Measurements from ENCODE around the gene CAPN10. TPM values are rescaled to one million over a fixed set of nuclear protein-coding genes. Genes with fewer than 3 reads are reported as not detected.
"Not testable (repeated sequence)": the region's sequence is repeated elsewhere in the genome, so short reads cannot be mapped to it uniquely, and the experiment has no call there.

The CAPN10 gene
- total RNA-seq, 1 donor from 2014 or later = 51.8 TPM

GRCh38 chr2:240560480-240561324 is 25.8 kb upstream of the CAPN10 start:
- intact Hi-C loops (cut with DNase I) = no loop called here
- ATAC-seq = peak; percentile 91

GRCh38 chr2:240561325-240561971 is 25.1 kb upstream of the CAPN10 start:
- ATAC-seq (no peak), DNase-seq (ENCODE audit: missing footprints) (no peak)
- intact Hi-C loops (cut with DNase I) = no loop called here

More at GRCh38 chr2:240560480-240561324, 25.8 kb upstream of the CAPN10 start:
- peak; percentile 100 for DNase-seq (ENCODE audit: missing footprints)

GRCh38 chr2:240563231-240563630 is 23.3 kb upstream of the CAPN10 start:
- ATAC-seq; intact Hi-C loops (cut with DNase I); DNase-seq (ENCODE audit: missing footprints): not testable (repeated sequence)

GRCh38 chr2:240563951-240564560 is 22.5 kb upstream of the CAPN10 start:
- no peak for DNase-seq (ENCODE audit: missing footprints)
- no peak for ATAC-seq
- intact Hi-C loops (cut with DNase I) = no loop called here

GRCh38 chr2:240564561-240565332 is 21.8 kb upstream of the CAPN10 start:
- intact Hi-C loops (cut with DNase I) = no loop called here
- ATAC-seq = no peak
- no peak for DNase-seq (ENCODE audit: missing footprints)

GRCh38 chr2:240565333-240566202 is 21.0 kb upstream of the CAPN10 start:
- no peak for ATAC-seq
- intact Hi-C loops (cut with DNase I) = no loop called here
- peak; percentile 96 for DNase-seq (ENCODE audit: missing footprints)

- intact Hi-C loops (cut with DNase I) = no loop called here
- ATAC-seq = peak; percentile 90
- peak; percentile 98 for DNase-seq (ENCODE audit: missing footprints)
Observed at GRCh38 chr2:240566203-240567136, 20.1 kb upstream of the CAPN10 start.

GRCh38 chr2:240567137-240567871 is 19.2 kb upstream of the CAPN10 start:
- ATAC-seq (no peak), DNase-seq (ENCODE audit: missing footprints) (peak; percentile 60)
- intact Hi-C loops (cut with DNase I) = no loop called here

- intact Hi-C loops (cut with DNase I) = loop anchor here (1.0 kb wide), 1 partner anchor 18 kb away; the partner anchor contains the start of gene CAPN10
- ATAC-seq (peak; percentile 31), DNase-seq (ENCODE audit: missing footprints) (peak; percentile 82)
Observed at GRCh38 chr2:240567872-240568677, 18.5 kb upstream of the CAPN10 start, which contains the start of gene RNPEPL1. TSS of gene RNPEPL1 (plus strand) at chr2:240568484. CDS start at chr2:240568587, 103 bp downstream.

GRCh38 chr2:240568678-240569522 is 17.6 kb upstream of the CAPN10 start:
- intact Hi-C loops (cut with DNase I) = loop anchor here (1.0 kb wide), 1 partner anchor 17 kb away; the partner anchor contains the start of gene CAPN10
- ATAC-seq = peak; percentile 10
- peak; percentile 88 for DNase-seq (ENCODE audit: missing footprints)

GRCh38 chr2:240569523-240569997 is 17.0 kb upstream of the CAPN10 start:
- intact Hi-C loops (cut with DNase I) = no loop called here
- no peak for DNase-seq (ENCODE audit: missing footprints)
- no peak for ATAC-seq

GRCh38 chr2:240569998-240570530 is 16.5 kb upstream of the CAPN10 start:
- intact Hi-C loops (cut with DNase I) = no loop called here
- DNase-seq (ENCODE audit: missing footprints) = peak; percentile 50

GRCh38 chr2:240570531-240571313 is 15.8 kb upstream of the CAPN10 start:
- intact Hi-C loops (cut with DNase I) = no loop called here
- DNase-seq (ENCODE audit: missing footprints) (peak; percentile 58), ATAC-seq (no peak)

More at GRCh38 chr2:240569998-240570530, 16.5 kb upstream of the CAPN10 start:
- ATAC-seq = no peak

Data from Right ventricle myocardium inferior (tissue), 1 donor.